Neuron (in vitro differentiated cells): ENCODE measurements around the gene KAT14.
"Not testable (repeated sequence)": the region's sequence is repeated elsewhere in the genome, so short reads cannot be mapped to it uniquely, and the experiment has no call there.

Experiments used
- H2AFZ ChIP-seq: one replicate; pipeline ENCODE4 v1.6.1; 2013; ENCODE audit warnings: low read depth, mild to moderate bottlenecking, inconsistent platforms, low read length, moderate library complexity
- H3K27me3 ChIP-seq: one replicate; pipeline ENCODE4 v1.6.1; 2013; ENCODE audit warnings: low read length; ENCODE audit not compliant: insufficient read depth
- H3K36me3 ChIP-seq: one replicate; pipeline ENCODE4 v1.6.1; 2013; ENCODE audit warnings: low read length; ENCODE audit not compliant: insufficient read depth
- H3K4me1 ChIP-seq: one replicate; pipeline ENCODE4 v1.6.1; 2013; ENCODE audit warnings: low read length; ENCODE audit not compliant: insufficient read depth
- H3K4me3 ChIP-seq: 2 replicates; pipeline ENCODE4 v1.5.1; 2013; ENCODE audit warnings: mild to moderate bottlenecking, low read length, moderate library complexity
- H3K9me3 ChIP-seq: one replicate; pipeline ENCODE4 v1.6.1; 2013; ENCODE audit warnings: low read length

Gene KAT14

DNA sequence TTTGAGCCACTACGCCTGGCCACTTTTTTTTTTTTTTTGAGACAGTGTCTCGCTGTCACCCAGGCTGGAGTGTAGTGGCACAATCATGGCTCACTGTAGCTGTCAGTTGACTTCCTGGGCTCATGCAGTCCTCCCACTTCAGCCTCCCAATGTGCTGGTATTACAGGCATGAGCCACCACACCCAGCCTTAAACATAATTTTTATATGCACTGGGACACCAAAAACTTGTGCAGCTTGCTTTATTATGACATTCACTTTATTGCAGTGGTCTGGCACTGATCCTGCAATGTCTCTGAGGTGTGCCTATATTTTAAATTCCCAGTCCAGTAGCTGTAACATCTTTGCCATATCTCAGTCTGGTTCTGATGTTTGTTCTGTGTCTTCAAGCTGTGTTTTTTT, 34.7 kb downstream of the KAT14 start:
- peaks cover 12% of the 10 kb centered on the region for H3K36me3 ChIP-seq
- no peaks in the 10 kb centered on the region for H3K27me3 ChIP-seq
- no peak overlapping the region for H3K4me3 ChIP-seq
- H3K9me3 ChIP-seq = peaks cover 6% of the 10 kb centered on the region
- no peaks in the 10 kb centered on the region for H3K4me1 ChIP-seq
- no peak overlapping the region for H2AFZ ChIP-seq

DNA sequence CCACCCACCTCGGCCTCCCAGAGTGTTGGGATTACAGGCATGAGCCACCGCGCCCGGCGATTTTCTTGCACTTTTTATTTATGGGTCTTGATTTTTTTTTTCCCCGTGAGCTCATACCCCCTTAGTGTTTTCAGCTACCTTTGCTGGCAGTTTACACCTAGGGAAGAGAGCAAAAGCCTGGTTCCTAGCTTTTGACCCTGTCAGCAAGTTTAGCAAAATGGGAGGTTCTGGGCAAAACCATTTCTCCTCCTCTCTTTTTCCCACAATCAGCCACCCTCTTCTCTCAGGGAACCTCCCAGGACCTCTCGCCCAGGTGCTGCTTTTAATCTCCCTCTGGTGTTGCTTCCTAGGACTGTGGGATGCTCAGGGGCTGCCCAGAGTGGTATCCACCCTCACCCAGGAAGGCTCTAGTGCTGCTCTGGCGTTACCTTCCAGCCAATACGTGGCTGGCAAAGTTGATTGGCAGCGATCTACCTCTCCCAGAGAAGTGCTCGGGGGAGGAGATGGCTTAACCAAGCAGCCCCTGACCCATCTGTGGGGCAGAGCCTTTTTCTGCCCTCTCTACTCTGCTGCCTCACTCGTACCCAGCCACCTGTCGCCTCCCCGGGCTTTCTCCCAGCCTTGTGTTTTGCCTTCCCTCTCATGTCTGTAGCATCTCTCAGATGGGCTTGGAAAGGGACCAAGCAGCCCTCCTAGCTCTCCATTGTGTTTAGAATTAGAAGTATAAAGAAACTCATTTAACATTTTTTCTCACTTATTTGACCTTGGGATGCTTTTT, 37.4 kb downstream of the KAT14 start:
- Histone ChIP-seq H3K27me3 (no peaks in the 10 kb centered on the region), H2AFZ (no peak overlapping the region), H3K4me1 (no peaks in the 10 kb centered on the region), H3K4me3 (no peak overlapping the region), H3K36me3 (peaks cover 6% of the 10 kb centered on the region), H3K9me3 (peaks cover 7% of the 10 kb centered on the region)

DNA sequence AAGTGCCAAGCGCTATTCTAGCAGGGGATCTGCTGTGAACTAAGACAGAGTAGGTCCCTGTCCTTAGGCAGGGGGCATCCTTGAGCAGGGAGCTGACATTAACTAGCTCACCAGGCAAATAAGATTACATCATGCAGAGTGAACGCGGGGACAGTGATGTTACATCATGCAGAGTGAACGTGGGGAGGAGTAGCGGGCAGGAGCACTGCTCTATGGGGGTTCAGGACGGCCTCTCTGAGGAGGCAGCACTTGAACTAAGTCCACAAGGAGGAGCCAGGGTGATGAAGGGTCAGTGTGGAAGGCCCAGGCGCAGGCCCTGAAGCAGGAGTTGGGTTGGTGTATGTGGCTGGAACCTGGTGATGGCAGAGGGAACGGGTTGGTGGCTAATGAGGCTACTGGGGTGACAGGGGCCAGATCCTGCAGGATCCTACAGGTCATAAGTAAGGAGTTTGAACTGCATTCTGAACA, 38.7 kb downstream of the KAT14 start:
- Histone ChIP-seq H3K9me3 (peaks cover 8% of the 10 kb centered on the region), H3K36me3 (peaks cover 4% of the 10 kb centered on the region), H3K27me3 (no peaks in the 10 kb centered on the region), H2AFZ (no peak overlapping the region), H3K4me3 (no peak overlapping the region), H3K4me1 (no peaks in the 10 kb centered on the region)

DNA sequence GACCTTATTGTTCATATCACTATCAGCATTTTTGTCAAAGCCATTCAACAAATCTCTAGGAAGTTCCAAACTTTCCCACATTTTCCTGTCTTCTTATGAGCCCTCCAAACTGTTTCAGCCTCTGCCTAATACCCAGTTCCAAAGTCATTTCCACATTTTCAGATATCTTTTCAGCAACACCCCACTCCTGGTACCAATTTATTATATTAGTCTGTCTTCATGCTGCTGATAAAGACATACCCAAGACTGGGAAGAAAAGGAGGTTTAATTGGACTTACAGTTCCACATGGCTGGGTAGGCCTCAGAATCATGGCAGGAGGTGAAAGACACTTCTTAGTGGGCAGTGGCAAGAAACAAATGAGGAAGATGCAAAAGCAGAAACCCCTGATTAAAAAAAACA, 42.7 kb downstream of the KAT14 start:
- not testable (repeated sequence) for H2AFZ ChIP-seq, H3K27me3 ChIP-seq, H3K4me1 ChIP-seq, H3K4me3 ChIP-seq, H3K9me3 ChIP-seq
- H3K36me3 ChIP-seq = peaks cover 38% of the 10 kb centered on the region

DNA sequence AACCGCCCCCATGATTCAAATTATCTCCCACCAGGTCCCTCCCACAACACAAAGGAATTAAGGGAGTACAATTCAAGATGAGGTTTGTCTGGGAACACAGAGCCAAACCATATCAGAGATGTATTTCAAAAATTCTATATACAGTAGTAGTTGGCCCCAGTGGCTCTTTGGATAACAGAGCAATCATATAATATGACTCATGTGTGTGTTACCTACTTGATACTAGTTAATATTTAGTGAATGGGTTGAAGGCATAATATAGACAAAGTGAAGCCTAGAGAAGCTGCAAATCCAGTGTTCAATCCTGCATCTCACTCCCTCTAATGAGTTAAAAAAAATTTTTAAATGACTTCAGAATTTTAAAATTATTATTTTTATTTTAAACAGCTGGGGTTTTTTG, 43.2 kb downstream of the KAT14 start:
- no peak overlapping the region for H3K4me3 ChIP-seq
- H3K9me3 ChIP-seq = peaks cover 6% of the 10 kb centered on the region
- H3K4me1 ChIP-seq = no peaks in the 10 kb centered on the region
- no peaks in the 10 kb centered on the region for H3K27me3 ChIP-seq
- H2AFZ ChIP-seq = no peak overlapping the region
- peaks cover 40% of the 10 kb centered on the region for H3K36me3 ChIP-seq

DNA sequence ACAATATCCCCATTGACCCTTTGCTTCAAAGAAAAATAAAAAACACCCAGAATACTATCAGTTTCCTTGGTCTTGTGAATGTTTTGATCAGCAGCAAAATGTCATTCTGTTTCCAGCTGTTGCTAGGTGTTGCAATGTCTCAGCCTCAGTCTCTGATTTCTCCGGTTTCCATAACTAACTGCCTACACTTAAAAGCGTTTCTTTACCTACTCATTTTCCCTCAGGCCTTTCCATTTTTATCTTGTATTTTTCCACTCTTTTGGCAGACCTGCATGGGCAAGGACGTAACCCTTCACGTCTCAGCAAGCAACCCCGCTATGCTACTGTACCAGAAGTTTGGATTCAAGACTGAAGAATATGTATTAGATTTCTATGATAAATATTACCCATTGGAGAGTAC, 49.4 kb downstream of the KAT14 start:
- no peaks in the 10 kb centered on the region for H3K9me3 ChIP-seq
- no peaks in the 10 kb centered on the region for H3K27me3 ChIP-seq
- H3K4me3 ChIP-seq = no peak overlapping the region
- H3K36me3 ChIP-seq = peaks cover 53% of the 10 kb centered on the region
- no peak overlapping the region for H2AFZ ChIP-seq
- no peaks in the 10 kb centered on the region for H3K4me1 ChIP-seq

DNA sequence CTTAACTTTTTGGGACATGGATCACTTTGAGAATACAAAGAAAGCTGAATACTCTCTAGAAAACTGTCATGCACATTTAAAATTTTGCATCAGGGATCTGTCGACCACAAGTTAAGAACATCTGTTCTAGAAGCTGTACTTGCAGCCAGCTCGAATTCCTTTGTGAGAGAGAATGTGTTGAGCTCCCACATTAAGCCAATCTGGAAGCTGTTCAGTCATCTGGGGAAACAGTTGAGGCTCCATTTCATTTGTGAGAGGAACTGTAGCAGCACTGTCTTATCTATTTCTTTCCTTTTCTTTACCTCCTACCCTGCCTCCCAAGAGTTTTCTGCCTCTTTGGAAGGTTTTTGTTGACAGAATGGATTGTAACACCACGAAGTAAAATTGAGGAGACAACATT, 50.8 kb downstream of the KAT14 start:
- H3K36me3 ChIP-seq = peaks cover 42% of the 10 kb centered on the region

DNA sequence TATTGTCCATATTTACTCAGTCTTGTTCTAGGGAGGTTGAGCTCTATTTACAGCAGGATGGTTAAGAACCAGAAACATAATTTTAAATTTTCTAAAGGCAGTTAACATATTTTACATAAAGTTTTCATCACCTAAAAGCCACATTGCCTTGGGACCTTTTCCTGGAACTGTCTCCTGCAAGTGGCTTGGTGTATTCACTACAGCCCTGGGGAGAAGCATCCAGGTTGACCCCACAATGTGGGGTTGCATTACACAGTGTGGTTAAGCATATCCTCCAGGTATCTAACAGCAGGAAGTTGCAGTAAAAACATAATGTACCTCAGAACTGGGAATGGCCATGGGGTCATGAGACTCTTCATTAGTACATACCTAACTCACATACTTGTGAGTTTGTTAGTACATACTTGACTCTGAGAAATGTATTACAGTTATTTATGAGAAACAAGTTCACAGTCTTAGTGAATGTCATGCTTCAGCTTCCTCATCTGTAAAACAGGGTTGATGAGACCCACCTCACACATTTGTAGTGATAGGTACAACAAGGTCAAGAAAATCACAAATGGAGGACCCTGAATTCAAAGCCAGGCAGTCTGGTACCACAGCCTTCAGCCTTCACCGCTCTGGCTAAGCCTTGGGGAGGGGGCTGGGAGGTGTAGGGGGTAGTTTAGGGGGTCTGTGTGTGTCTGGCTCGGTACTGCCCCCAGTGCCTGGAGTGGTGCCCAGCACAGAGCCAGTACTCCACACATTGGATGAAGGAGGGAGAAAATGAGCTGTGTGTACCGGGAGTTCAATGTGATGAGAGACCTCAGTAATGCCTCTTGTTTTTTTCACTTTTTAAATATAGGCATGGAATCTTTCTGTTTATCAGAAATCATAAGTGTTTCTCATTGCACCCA, 52.9 kb downstream of the KAT14 start:
- H3K36me3 ChIP-seq = peaks cover 23% of the 10 kb centered on the region
- no peaks in the 10 kb centered on the region for H3K4me1 ChIP-seq
- no peak overlapping the region for H3K4me3 ChIP-seq
- no peaks in the 10 kb centered on the region for H3K27me3 ChIP-seq
- H3K9me3 ChIP-seq = no peaks in the 10 kb centered on the region
- no peak overlapping the region for H2AFZ ChIP-seq

More for the DNA sequence above, 50.8 kb downstream of the KAT14 start:
- no peaks in the 10 kb centered on the region for H3K9me3 ChIP-seq
- H2AFZ ChIP-seq = no peak overlapping the region
- no peaks in the 10 kb centered on the region for H3K4me1 ChIP-seq
- no peak overlapping the region for H3K4me3 ChIP-seq
- H3K27me3 ChIP-seq = no peaks in the 10 kb centered on the region

DNA sequence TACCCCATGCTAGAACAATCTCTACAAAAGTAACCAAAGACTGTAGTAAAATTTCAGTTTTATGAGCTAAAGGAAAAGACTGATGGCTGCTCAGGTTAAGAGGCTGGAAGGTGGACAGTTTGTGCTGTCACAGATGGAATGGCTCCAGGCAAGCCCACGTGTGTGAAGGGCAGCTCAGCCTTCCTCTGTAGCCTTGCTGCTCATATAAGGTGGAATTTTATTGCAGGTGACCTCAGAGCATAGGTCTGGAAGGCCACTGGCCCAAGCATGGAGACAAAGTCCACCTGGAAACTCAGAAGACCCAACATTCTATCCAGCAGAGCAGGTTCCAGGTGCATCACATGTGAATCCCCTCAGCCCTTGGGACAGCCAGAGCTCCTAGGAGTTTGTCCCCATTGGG, 53.6 kb downstream of the KAT14 start:
- Histone ChIP-seq H3K4me3 (no peak overlapping the region), H3K9me3 (no peaks in the 10 kb centered on the region), H3K36me3 (peaks cover 17% of the 10 kb centered on the region), H3K4me1 (no peaks in the 10 kb centered on the region), H3K27me3 (no peaks in the 10 kb centered on the region), H2AFZ (no peak overlapping the region)

DNA sequence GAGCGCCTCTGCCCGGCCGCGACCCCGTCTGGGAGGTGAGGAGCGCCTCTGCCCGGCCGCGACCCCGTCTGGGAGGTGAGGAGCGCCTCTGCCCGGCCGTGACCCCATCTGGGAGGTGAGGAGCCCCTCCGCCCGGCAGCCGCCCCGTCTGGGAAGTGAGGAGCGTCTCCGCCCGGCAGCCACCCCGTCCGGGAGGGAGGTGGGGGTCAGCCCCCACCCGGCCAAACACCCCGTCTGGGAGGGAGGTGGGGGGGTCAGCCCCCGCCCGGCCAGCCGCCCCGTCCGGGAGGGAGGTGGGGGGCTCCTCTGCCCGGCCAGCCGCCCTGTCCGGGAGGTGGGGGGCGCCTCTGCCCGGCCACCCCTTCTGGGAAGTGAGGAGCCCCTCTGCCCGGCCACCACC, 56.8 kb downstream of the KAT14 start:
- H3K4me1 ChIP-seq, H2AFZ ChIP-seq, H3K9me3 ChIP-seq, H3K36me3 ChIP-seq, H3K27me3 ChIP-seq, H3K4me3 ChIP-seq: not testable (repeated sequence)

DNA sequence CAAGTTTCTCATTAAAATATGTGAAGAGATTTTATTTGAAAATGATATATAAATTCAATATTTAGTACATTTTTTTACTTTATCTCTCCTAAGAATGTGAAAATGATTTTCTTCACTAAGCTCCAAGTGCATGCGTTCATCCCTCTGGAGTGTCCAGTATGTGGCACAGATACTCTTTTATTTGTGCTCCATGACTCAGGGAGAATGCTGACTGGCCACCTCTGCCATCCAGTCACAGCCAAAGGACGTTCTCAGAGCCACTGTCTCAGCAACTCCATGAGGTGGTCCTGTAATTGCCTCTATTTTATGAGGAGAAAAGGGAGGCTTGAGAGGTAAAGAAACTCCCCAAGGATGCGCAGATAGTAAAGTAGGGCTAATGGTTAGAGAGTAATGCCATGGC, 58.3 kb downstream of the KAT14 start:
- Histone ChIP-seq H2AFZ (no peak overlapping the region), H3K9me3 (no peaks in the 10 kb centered on the region), H3K36me3 (no peaks in the 10 kb centered on the region), H3K27me3 (no peaks in the 10 kb centered on the region), H3K4me3 (no peak overlapping the region), H3K4me1 (no peaks in the 10 kb centered on the region)

DNA sequence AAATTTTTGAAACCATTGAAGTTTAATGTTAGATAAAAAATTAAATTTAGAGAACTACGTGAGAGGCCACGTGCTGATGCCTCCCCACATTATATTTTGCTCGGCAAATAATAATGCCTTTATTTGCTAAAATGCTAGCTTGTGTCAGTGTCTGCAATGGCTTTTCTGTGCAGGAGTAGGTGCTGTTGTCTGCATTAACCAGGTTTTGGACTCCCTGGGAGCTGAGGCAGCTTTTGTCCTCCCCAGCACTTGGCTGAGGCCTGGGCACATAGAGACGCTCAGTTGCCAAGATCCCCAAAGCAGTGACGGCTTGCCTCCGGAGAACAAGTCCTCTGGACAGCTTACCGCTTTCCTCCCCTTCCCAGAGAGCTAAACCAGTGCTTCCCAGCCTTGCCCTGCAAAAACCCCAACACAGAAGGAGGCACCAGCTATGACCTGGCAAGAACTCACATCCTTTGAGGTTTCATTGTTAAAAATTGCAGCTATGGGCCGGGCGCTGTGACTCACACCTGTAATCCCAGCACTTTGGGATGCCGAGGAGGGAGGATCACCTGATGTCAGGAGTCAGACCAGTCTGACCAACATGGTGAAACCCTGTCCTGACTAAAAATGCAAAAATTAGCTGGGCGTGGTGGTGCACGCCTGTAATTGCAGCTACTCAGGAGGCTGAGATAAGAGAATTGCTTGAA, 59.9 kb downstream of the KAT14 start:
- no peaks in the 10 kb centered on the region for H3K36me3 ChIP-seq
- peaks cover 3% of the 10 kb centered on the region for H3K9me3 ChIP-seq

DNA sequence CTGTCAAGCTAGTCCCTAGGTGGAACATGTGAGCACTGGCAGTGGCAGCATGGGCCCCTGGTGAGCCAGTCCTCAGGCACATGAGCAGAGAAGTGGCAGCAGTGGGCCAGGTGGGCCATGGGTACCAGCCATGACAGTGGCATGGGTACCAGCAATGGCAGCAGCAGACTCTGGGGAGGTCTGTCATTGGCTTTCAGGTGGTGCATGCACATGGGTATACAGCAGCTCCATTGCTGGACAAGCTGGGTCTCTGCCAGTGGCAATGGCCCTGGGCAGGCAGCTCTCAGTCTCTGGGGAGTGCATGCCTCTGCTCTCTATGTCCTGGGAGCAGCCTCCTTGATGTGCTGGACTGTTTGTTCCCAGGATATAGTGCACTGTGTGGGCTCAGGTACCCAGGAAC, 65.3 kb downstream of the KAT14 start:
- H3K27me3 ChIP-seq = peaks cover 3% of the 10 kb centered on the region
- H3K9me3 ChIP-seq = peaks cover 3% of the 10 kb centered on the region
- H3K4me3 ChIP-seq = no peak overlapping the region
- no peaks in the 10 kb centered on the region for H3K4me1 ChIP-seq
- H3K36me3 ChIP-seq = no peaks in the 10 kb centered on the region
- H2AFZ ChIP-seq = no peak overlapping the region

More for the DNA sequence above, 59.9 kb downstream of the KAT14 start:
- H3K4me1 ChIP-seq = no peaks in the 10 kb centered on the region
- no peak overlapping the region for H2AFZ ChIP-seq
- H3K27me3 ChIP-seq = no peaks in the 10 kb centered on the region
- H3K4me3 ChIP-seq = no peak overlapping the region
